HepG2 (cell line): ENCODE results near the gene CDH12. TPM values are rescaled to one million over a fixed set of nuclear protein-coding genes. Genes with fewer than 3 reads are reported as not detected.

Source experiments
- ATAC-seq: fragments of 200-7000 bp; cut with Tn5 transposase; 3 replicates; pipeline ENCODE4 v1.9.1; 2020; ENCODE audit warnings: mild to moderate bottlenecking, moderate library complexity
- BruUV-seq: library from RNA; stranded (reverse); fragments of 400-500 nt; replicated peaks from 2 replicates; lab custom pipeline; 2021; lab: Mats Ljungman, UMichigan
- CTCF ChIA-PET: fragments of 300-600 bp; formaldehyde crosslinking; extraction: SDS; loops from one replicate; lab custom pipeline; 2021; ENCODE audit warnings: low total read pairs, inconsistent platforms, low intra/inter-chr PET ratio; lab: Yijun Ruan, JAX
- POLR2A ChIA-PET: fragments of 350-600 bp; sonication (Branson Sonifier 250); formaldehyde crosslinking; loops from one replicate; lab custom pipeline; 2020; ENCODE audit warnings: antibody characterized with exemption, inconsistent platforms; lab: Yijun Ruan, JAX
- DNase-seq: peaks from one replicate; pipeline ENCODE4 v3.0.0-alpha.2; 2015; ENCODE audit warnings: low spot score
- FAIRE-seq: peaks from 3 replicates; lab custom pipeline; 2011; peaks lifted over from hg19 to GRCh38; lab: Jason Lieb, UNC
- H2AFZ ChIP-seq: one replicate; pipeline ENCODE4 v1.6.1; 2011; ENCODE audit warnings: low read length, inconsistent platforms
- H3K27ac ChIP-seq: fragments of 300-600 bp; 3 replicates; pipeline ENCODE4 v1.8.0; 2011; ENCODE audit warnings: mixed run types, mild to moderate bottlenecking, mixed read lengths, low read length, inconsistent platforms; ENCODE audit not compliant: insufficient read depth; ENCODE audit errors: extremely low read length
- H3K27me3 ChIP-seq, 2 experiments: fragments of 200-600 bp in 1 of 2; 2 replicates in 1 of 2; 3 replicates in 1 of 2; pipeline versions ENCODE4 v1.6.0 to v1.8.0; 2011; ENCODE audit warnings: low read length in 2 of 2, mild to moderate bottlenecking in 2 of 2, moderate library complexity in 2 of 2, inconsistent platforms in 1 of 2; ENCODE audit not compliant: insufficient read depth in 2 of 2, control insufficient read depth in 1 of 2
- H3K36me3 ChIP-seq, 2 experiments: fragments of 200-600 bp in 1 of 2; replicated peaks in 1 of 2; 2 replicates in 1 of 2; 3 replicates in 1 of 2; pipeline versions ENCODE4 v1.5.1 to v1.8.0; 2011; ENCODE audit warnings: low read length in 2 of 2, inconsistent platforms in 1 of 2; ENCODE audit not compliant: insufficient read depth in 2 of 2, control insufficient read depth in 1 of 2
- H3K4me1 ChIP-seq: 2 replicates; pipeline ENCODE4 v1.5.1; 2012; ENCODE audit warnings: low read length, inconsistent platforms; ENCODE audit not compliant: insufficient read depth
- H3K4me2 ChIP-seq: 2 replicates; pipeline ENCODE4 v1.6.0; 2011; ENCODE audit warnings: low read depth, low read length, inconsistent platforms
- H3K4me3 ChIP-seq, 3 experiments: fragments of 200-600 bp in 1 of 3; sonication (generic), shearing (Covaris generic) in 1 of 3; replicated peaks in 1 of 3; 2 replicates each; pipeline ENCODE4 v1.5.1; 2011 to 2016; ENCODE audit warnings: low read length in 3 of 3, inconsistent platforms in 2 of 3, low read depth in 2 of 3, mild to moderate bottlenecking in 2 of 3, control low read depth in 1 of 3, mixed read lengths in 1 of 3; ENCODE audit not compliant: insufficient read depth in 1 of 3
- H3K79me2 ChIP-seq: one replicate; pipeline ENCODE4 v1.6.1; 2011; ENCODE audit warnings: low read length, inconsistent platforms; ENCODE audit not compliant: insufficient read depth
- H3K9ac ChIP-seq: 2 replicates; pipeline ENCODE4 v1.6.0; 2011; ENCODE audit warnings: mild to moderate bottlenecking, low read depth, low read length, inconsistent platforms; ENCODE audit not compliant: insufficient read depth
- H3K9me3 ChIP-seq: 2 replicates; pipeline ENCODE4 v1.5.1; 2012; ENCODE audit warnings: mild to moderate bottlenecking, low read length
- H4K20me1 ChIP-seq: 2 replicates; pipeline ENCODE4 v1.6.0; 2011; ENCODE audit warnings: inconsistent platforms, mild to moderate bottlenecking, low read length, moderate library complexity; ENCODE audit not compliant: insufficient read depth
- IRX3 ChIP-seq: sonication (generic); formaldehyde crosslinking; IDR thresholded peaks from 2 replicates; pipeline ENCODE4 v1.8.1; 2023; ENCODE audit warnings: mild to moderate bottlenecking, low read depth, missing genetic modification reagents, borderline replicate concordance
- MIER2 ChIP-seq: IDR thresholded peaks from 2 replicates; pipeline ENCODE4 v1.6.1; 2016; ENCODE audit warnings: missing biosample characterization, missing genetic modification reagents
- NR2F6 ChIP-seq, 2 experiments: IDR thresholded peaks; 2 replicates each; pipeline ENCODE4 v1.6.1; 2016; ENCODE audit warnings: antibody characterized with exemption in 1 of 2, mild to moderate bottlenecking in 1 of 2
- PITX1 ChIP-seq: sonication (generic); formaldehyde crosslinking; IDR thresholded peaks from 2 replicates; pipeline ENCODE4 v1.5.1; 2020; ENCODE audit warnings: mild to moderate bottlenecking, missing genetic modification reagents
- SNAPC4 ChIP-seq: sonication (generic); formaldehyde crosslinking; IDR thresholded peaks from 2 replicates; pipeline ENCODE4 v1.4.0; 2020; ENCODE audit warnings: mild to moderate bottlenecking, missing genetic modification reagents
- TRIM22 ChIP-seq: fragments of 450-650 bp; IDR thresholded peaks from 2 replicates; pipeline ENCODE4 v1.6.1; 2017
- UBTF ChIP-seq: sonication (generic); formaldehyde crosslinking; IDR thresholded peaks from 2 replicates; pipeline ENCODE4 v1.4.0; 2020; ENCODE audit warnings: mild to moderate bottlenecking, missing genetic modification reagents
- XRCC5 ChIP-seq: fragments of 200-400 bp; formaldehyde crosslinking; optimal IDR thresholded peaks from 2 replicates; pipeline ENCODE3; 2017; ENCODE audit warnings: mild to moderate bottlenecking, low read length
- ZNF207 ChIP-seq: fragments of 450-650 bp; IDR thresholded peaks from 2 replicates; pipeline ENCODE4 v1.6.1; 2016; ENCODE audit warnings: antibody characterized with exemption, borderline replicate concordance
- ZNF350 ChIP-seq: sonication (generic); formaldehyde crosslinking; IDR thresholded peaks from 2 replicates; pipeline ENCODE4 v1.4.0; 2020; ENCODE audit warnings: mild to moderate bottlenecking, low read depth, missing genetic modification reagents, borderline replicate concordance
- ZNF639 ChIP-seq: conservative IDR thresholded peaks from 2 replicates; pipeline ENCODE4 v1.6.1; 2018; ENCODE audit warnings: missing genetic modification reagents
- ZNF766 ChIP-seq: sonication (generic); formaldehyde crosslinking; IDR thresholded peaks from 2 replicates; pipeline ENCODE4 v1.5.0; 2020; ENCODE audit warnings: missing genetic modification reagents, borderline replicate concordance
- ZNF841 ChIP-seq: sonication (generic); formaldehyde crosslinking; IDR thresholded peaks from 2 replicates; pipeline ENCODE4 v1.8.1; 2023; ENCODE audit warnings: missing genetic modification reagents, borderline replicate concordance
- WGBS: methylation state at CpG from one replicate; pipeline ENCODE4 v1.1.6; 2017; ENCODE audit warnings: low lambda C conversion rate; 5-methylcytosine and 5-hydroxymethylcytosine counted together
- in situ Hi-C: cut with HindIII; loops from 2 replicates; pipeline ENCODE4 v1.10.0; 2017; ENCODE audit warnings: low pct_unique_long_range_greater_than_20kb; ENCODE audit not compliant: extremely low pct_ligation_motif_present
- intact Hi-C: fragments of 100-400 bp; cut with micrococcal nuclease; formaldehyde crosslinking; loops from one replicate; pipeline ENCODE4 v1.10.0; 2022; ENCODE audit not compliant: unreplicated experiment
- polyA plus RNA-seq, 8 experiments: library from polyadenylated mRNA; depleted of rRNA in 3 of 8; stranded (reverse) in 7 of 8; unstranded in 1 of 8; fragments of >200 nt; fragmentation: Illumina TruSeq in 4 of 8; extraction: Trizol in 4 of 8; gene quantifications; 2 replicates each; pipeline versions ENCODE4 v1.2.1 to v1.2.3, GENCODE V29; 2011 to 2016; ENCODE audit warnings: low read depth in 4 of 8, missing spikeins in 1 of 8, mixed read lengths in 1 of 8; ENCODE audit not compliant: insufficient read depth in 1 of 8
- total RNA-seq, 5 experiments: library from RNA; depleted of rRNA; stranded (reverse); fragments of >200 nt; fragmentation: Illumina TruSeq; extraction: Trizol; gene quantifications; 2 replicates each; pipeline ENCODE4 v1.2.3, GENCODE V29; 2016; ENCODE audit warnings: low read depth in 1 of 5

Gene CDH12
- total and polyA plus RNA-seq, 2 of the 13 experiments (the other 11 are each of a cell fraction or from before 2014, with no cell fraction given): not detected

- intact Hi-C loops (no loop called here), in situ Hi-C loops (no loop called here)
- Histone ChIP-seq H3K27ac (no peak overlapping the region), H3K4me3 (no peak overlapping the region), H3K36me3 (no peaks in the 10 kb centered on the region), H3K4me2 (no peak overlapping the region), H3K9me3 (no peaks in the 10 kb centered on the region), H3K79me2 (no peaks in the 10 kb centered on the region), H3K27me3 (no peaks in the 10 kb centered on the region), H3K9ac (no peak overlapping the region), H2AFZ (no peak overlapping the region), H4K20me1 (no peaks in the 10 kb centered on the region), H3K4me1 (no peaks in the 10 kb centered on the region)
- POLR2A ChIA-PET: no interaction called here
- CTCF ChIA-PET: no interaction called here
- BruUV-seq: no TSS peak
- ATAC-seq (no peak), FAIRE-seq (no peak), DNase-seq (no peak)
- 33% methylated on average over 3 of the region's 3 CpGs for WGBS
- no peak for TF ChIP-seq ZNF639 (CRISPR knock-in tag)
- no peak for TF ChIP-seq XRCC5
- no peak for TF ChIP-seq IRX3
- no peak for TF ChIP-seq ZNF350 (CRISPR knock-in tag)
- no peak for TF ChIP-seq MIER2
- no peak for TF ChIP-seq PITX1 (CRISPR knock-in tag)
- no peak for TF ChIP-seq ZNF766
- TF ChIP-seq TRIM22: no peak
- TF ChIP-seq ZNF207: no peak
- no peak for TF ChIP-seq SNAPC4 (CRISPR knock-in tag)
- TF ChIP-seq NR2F6 (IDR thresholded peaks at IDR 0.05): no peak
- TF ChIP-seq NR2F6 (CRISPR knock-in tag; IDR thresholded peaks at IDR 0.05): no peak
- TF ChIP-seq UBTF: no peak
- no peak for TF ChIP-seq ZNF841 (CRISPR knock-in tag)
These were observed 1143.4 kb downstream of the CDH12 start for GRCh38 chr5:21709770-21710169.
